ENCODE results near the gene ETS1. TPM values are rescaled to one million over a fixed set of nuclear protein-coding genes. Genes with fewer than 3 reads are reported as not detected.

ETS1 gene
- polyA plus RNA-seq, 4 donors: 5.1 to 31.5 (median 20.9) TPM

- H3K27ac ChIP-seq (ENCODE audit: low read depth in 1 of 3, low read length in 2 of 3): peak overlapping the region in 1 of 3 donors; percentile 21
- H3K9me3 ChIP-seq (ENCODE audit: control insufficient read depth in 2 of 2, insufficient read depth in 1 of 2, low read depth in 1 of 2, low read length in 1 of 2): no peaks in the 10 kb centered on the region
- no peak for DNase-seq
Measured at GRCh38 chr11:128417607-128418324, 169.6 kb downstream of the ETS1 start.

GRCh38 chr11:128416976-128417375 is 170.4 kb downstream of the ETS1 start:
- WGBS, 3 donors: 90 to 95% (median 95%) methylated on average over 1 of the region's 1 CpG
- no peak for DNase-seq
- H3K36me3 ChIP-seq (ENCODE audit: control insufficient read depth in 3 of 3, insufficient read depth in 2 of 3, low read depth in 1 of 3, low read length in 3 of 3): no peaks in the 10 kb centered on the region
- no peak overlapping the region for H3K4me3 ChIP-seq (ENCODE audit: low read depth in 1 of 3, low read length in 3 of 3)
- peak overlapping the region in 1 of 3 donors; percentile 61 for H3K27ac ChIP-seq (ENCODE audit: low read depth in 1 of 3, low read length in 2 of 3)
- no peaks in the 10 kb centered on the region for H3K27me3 ChIP-seq (ENCODE audit: control insufficient read depth in 3 of 3, insufficient read depth in 3 of 3, low read length in 3 of 3)
- H3K9me3 ChIP-seq (ENCODE audit: control insufficient read depth in 2 of 2, insufficient read depth in 1 of 2, low read depth in 1 of 2, low read length in 1 of 2): no peaks in the 10 kb centered on the region
- H3K4me1 ChIP-seq (ENCODE audit: control insufficient read depth in 3 of 3, insufficient read depth in 2 of 3, low read depth in 1 of 3, low read length in 2 of 3): peaks cover 0 to 12% (median 0%) of the 10 kb centered on the region in 3 donors
- FAIRE-seq: no peak

More at GRCh38 chr11:128417607-128418324, 169.6 kb downstream of the ETS1 start:
- Histone ChIP-seq H3K27me3 (ENCODE audit: control insufficient read depth in 3 of 3, insufficient read depth in 3 of 3, low read length in 3 of 3) (no peaks in the 10 kb centered on the region), H3K4me3 (ENCODE audit: low read depth in 1 of 3, low read length in 3 of 3) (no peak overlapping the region), H3K4me1 (ENCODE audit: control insufficient read depth in 3 of 3, insufficient read depth in 2 of 3, low read depth in 1 of 3, low read length in 2 of 3) (peaks cover 0 to 10% (median 0%) of the 10 kb centered on the region in 3 donors), H3K36me3 (ENCODE audit: control insufficient read depth in 3 of 3, insufficient read depth in 2 of 3, low read depth in 1 of 3, low read length in 3 of 3) (no peaks in the 10 kb centered on the region)
- no peak for FAIRE-seq
- WGBS, 3 donors: 64 to 93% (median 85%) methylated on average over 5 of the region's 5 CpGs

GRCh38 chr11:128415539-128415938 is 171.8 kb downstream of the ETS1 start:
- Histone ChIP-seq H3K4me3 (ENCODE audit: low read depth in 1 of 3, low read length in 3 of 3) (no peak overlapping the region), H3K36me3 (ENCODE audit: control insufficient read depth in 3 of 3, insufficient read depth in 2 of 3, low read depth in 1 of 3, low read length in 3 of 3) (no peaks in the 10 kb centered on the region), H3K27ac (ENCODE audit: low read depth in 1 of 3, low read length in 2 of 3) (no peak overlapping the region), H3K9me3 (ENCODE audit: control insufficient read depth in 2 of 2, insufficient read depth in 1 of 2, low read depth in 1 of 2, low read length in 1 of 2) (no peaks in the 10 kb centered on the region), H3K27me3 (ENCODE audit: control insufficient read depth in 3 of 3, insufficient read depth in 3 of 3, low read length in 3 of 3) (no peaks in the 10 kb centered on the region), H3K4me1 (ENCODE audit: control insufficient read depth in 3 of 3, insufficient read depth in 2 of 3, low read depth in 1 of 3, low read length in 2 of 3) (peaks cover 0 to 10% (median 2%) of the 10 kb centered on the region in 3 donors)
- no peak for FAIRE-seq
- DNase-seq: no peak
- WGBS, 3 donors: 80 to 85% (median 84%) methylated on average over 3 of the region's 3 CpGs

GRCh38 chr11:128412847-128413791 is 174.2 kb downstream of the ETS1 start:
- FAIRE-seq: no peak
- peaks cover 0 to 10% (median 2%) of the 10 kb centered on the region in 3 donors for H3K4me1 ChIP-seq (ENCODE audit: control insufficient read depth in 3 of 3, insufficient read depth in 2 of 3, low read depth in 1 of 3, low read length in 2 of 3)

GRCh38 chr11:128411812-128412211 is 175.5 kb downstream of the ETS1 start:
- H3K4me3 ChIP-seq (ENCODE audit: low read depth in 1 of 3, low read length in 3 of 3): no peak overlapping the region
- no peaks in the 10 kb centered on the region for H3K9me3 ChIP-seq (ENCODE audit: control insufficient read depth in 2 of 2, insufficient read depth in 1 of 2, low read depth in 1 of 2, low read length in 1 of 2)
- DNase-seq (no peak), FAIRE-seq (no peak)
- WGBS, 3 donors: 80 to 91% (median 86%) methylated on average over 5 of the region's 5 CpGs
- H3K4me1 ChIP-seq (ENCODE audit: control insufficient read depth in 3 of 3, insufficient read depth in 2 of 3, low read depth in 1 of 3, low read length in 2 of 3): peaks cover 2 to 10% (median 3%) of the 10 kb centered on the region in 3 donors
- H3K27ac ChIP-seq (ENCODE audit: low read depth in 1 of 3, low read length in 2 of 3): peak overlapping the region in 2 of 3 donors; percentile 9 to 21
- no peaks in the 10 kb centered on the region for H3K27me3 ChIP-seq (ENCODE audit: control insufficient read depth in 3 of 3, insufficient read depth in 3 of 3, low read length in 3 of 3)
- no peaks in the 10 kb centered on the region for H3K36me3 ChIP-seq (ENCODE audit: control insufficient read depth in 3 of 3, insufficient read depth in 2 of 3, low read depth in 1 of 3, low read length in 3 of 3)

More at GRCh38 chr11:128412847-128413791, 174.2 kb downstream of the ETS1 start:
- no peaks in the 10 kb centered on the region for H3K36me3 ChIP-seq (ENCODE audit: control insufficient read depth in 3 of 3, insufficient read depth in 2 of 3, low read depth in 1 of 3, low read length in 3 of 3)
- H3K4me3 ChIP-seq (ENCODE audit: low read depth in 1 of 3, low read length in 3 of 3): no peak overlapping the region
- peak overlapping the region in 1 of 3 donors; percentile 23 for H3K27ac ChIP-seq (ENCODE audit: low read depth in 1 of 3, low read length in 2 of 3)
- WGBS, 3 donors: 73 to 80% (median 77%) methylated on average over 4 of the region's 4 CpGs
- no peaks in the 10 kb centered on the region for H3K9me3 ChIP-seq (ENCODE audit: control insufficient read depth in 2 of 2, insufficient read depth in 1 of 2, low read depth in 1 of 2, low read length in 1 of 2)
- no peak for DNase-seq
- H3K27me3 ChIP-seq (ENCODE audit: control insufficient read depth in 3 of 3, insufficient read depth in 3 of 3, low read length in 3 of 3): no peaks in the 10 kb centered on the region

GRCh38 chr11:128411150-128411549 is 176.2 kb downstream of the ETS1 start:
- FAIRE-seq (no peak), DNase-seq (peak; percentile 37 to 61)
- H3K4me3 ChIP-seq (ENCODE audit: low read depth in 1 of 3, low read length in 3 of 3): no peak overlapping the region
- H3K4me1 ChIP-seq (ENCODE audit: control insufficient read depth in 3 of 3, insufficient read depth in 2 of 3, low read depth in 1 of 3, low read length in 2 of 3): peaks cover 2 to 10% (median 3%) of the 10 kb centered on the region in 3 donors
- H3K36me3 ChIP-seq (ENCODE audit: control insufficient read depth in 3 of 3, insufficient read depth in 2 of 3, low read depth in 1 of 3, low read length in 3 of 3): no peaks in the 10 kb centered on the region
- peak overlapping the region in 1 of 3 donors; percentile 21 for H3K27ac ChIP-seq (ENCODE audit: low read depth in 1 of 3, low read length in 2 of 3)
- H3K27me3 ChIP-seq (ENCODE audit: control insufficient read depth in 3 of 3, insufficient read depth in 3 of 3, low read length in 3 of 3): no peaks in the 10 kb centered on the region
- no peaks in the 10 kb centered on the region for H3K9me3 ChIP-seq (ENCODE audit: control insufficient read depth in 2 of 2, insufficient read depth in 1 of 2, low read depth in 1 of 2, low read length in 1 of 2)

- no peaks in the 10 kb centered on the region for H3K9me3 ChIP-seq (ENCODE audit: control insufficient read depth in 2 of 2, insufficient read depth in 1 of 2, low read depth in 1 of 2, low read length in 1 of 2)
- 38 to 59% (median 55%) methylated on average over 2 of the region's 2 CpGs for WGBS, 3 donors
- no peak overlapping the region for H3K4me3 ChIP-seq (ENCODE audit: low read depth in 1 of 3, low read length in 3 of 3)
- peaks cover 2 to 10% (median 3%) of the 10 kb centered on the region in 3 donors for H3K4me1 ChIP-seq (ENCODE audit: control insufficient read depth in 3 of 3, insufficient read depth in 2 of 3, low read depth in 1 of 3, low read length in 2 of 3)
- H3K27ac ChIP-seq (ENCODE audit: low read depth in 1 of 3, low read length in 2 of 3): no peak overlapping the region
- no peaks in the 10 kb centered on the region for H3K27me3 ChIP-seq (ENCODE audit: control insufficient read depth in 3 of 3, insufficient read depth in 3 of 3, low read length in 3 of 3)
- DNase-seq: no peak
- H3K36me3 ChIP-seq (ENCODE audit: control insufficient read depth in 3 of 3, insufficient read depth in 2 of 3, low read depth in 1 of 3, low read length in 3 of 3): no peaks in the 10 kb centered on the region
- FAIRE-seq: no peak
Measured at GRCh38 chr11:128409476-128409875, 177.9 kb downstream of the ETS1 start.

Data from small intestine (tissue), 7 donors.